SK-N-SH treated with all-trans-retinoic acid at 6 μM for 48 hours (cell line): ENCODE measurements around the gene SFI1.

Source experiments
- ARNTL ChIP-seq: fragments of 450-650 bp; formaldehyde crosslinking; IDR thresholded peaks from 2 replicates; pipeline ENCODE4 v1.5.0; 2020; ENCODE audit warnings: low read depth, mild to moderate bottlenecking, moderate library complexity, borderline replicate concordance
- BACH2 ChIP-seq: fragments of 250-450 bp; sonication (Bioruptor Pico); IDR thresholded peaks from 2 replicates; pipeline ENCODE4 v1.9.0; 2021; ENCODE audit warnings: mild to moderate bottlenecking, borderline replicate concordance
- CSDC2 ChIP-seq: fragments of 250-450 bp; sonication (Bioruptor Pico); IDR thresholded peaks from 2 replicates; pipeline ENCODE4 v1.5.0; 2020; ENCODE audit warnings: mild to moderate bottlenecking, moderate library complexity
- OSR1 ChIP-seq: fragments of 250-450 bp; sonication (Bioruptor Pico); IDR thresholded peaks from 2 replicates; pipeline ENCODE4 v1.8.0; 2022; ENCODE audit warnings: moderate library complexity, mild to moderate bottlenecking, inconsistent platforms
- SNAI2 ChIP-seq: fragments of 250-450 bp; sonication (Bioruptor Pico); IDR thresholded peaks from 2 replicates; pipeline ENCODE4 v1.5.0; 2020; ENCODE audit warnings: mild to moderate bottlenecking, moderate library complexity
- TOX ChIP-seq: fragments of 250-450 bp; sonication (Bioruptor Pico); IDR thresholded peaks from 2 replicates; pipeline ENCODE4 v1.8.0; 2021; ENCODE audit warnings: mild to moderate bottlenecking, moderate library complexity, borderline replicate concordance
- ZFP3 ChIP-seq: fragments of 250-450 bp; sonication (Bioruptor Pico); IDR thresholded peaks from 2 replicates; pipeline ENCODE4 v1.5.0; 2020; ENCODE audit warnings: mild to moderate bottlenecking, moderate library complexity
- ZFP30 ChIP-seq: fragments of 450-650 bp; formaldehyde crosslinking; IDR thresholded peaks from 2 replicates; pipeline ENCODE4 v1.5.0; 2022; ENCODE audit warnings: mild to moderate bottlenecking, moderate library complexity
- ZNF565 ChIP-seq: fragments of 450-650 bp; formaldehyde crosslinking; conservative IDR thresholded peaks from 2 replicates; pipeline ENCODE4 v1.5.0; 2020; ENCODE audit warnings: low read depth, mild to moderate bottlenecking, moderate library complexity
- TF ChIP-seq, protein P1 (sequence below): fragments of 250-450 bp; sonication (Bioruptor Pico); IDR thresholded peaks from 2 replicates; pipeline ENCODE4 v1.8.0; 2021; ENCODE audit warnings: low read depth, mild to moderate bottlenecking, moderate library complexity, borderline replicate concordance
- TF ChIP-seq, protein P2 (sequence below): fragments of 250-450 bp; sonication (Bioruptor Pico); IDR thresholded peaks from 2 replicates; pipeline ENCODE4 v1.5.1; 2020; ENCODE audit warnings: low read depth, mild to moderate bottlenecking, moderate library complexity
- TF ChIP-seq, protein P3 (sequence below): fragments of 250-450 bp; sonication (Bioruptor Pico); IDR thresholded peaks from 2 replicates; pipeline ENCODE4 v1.8.0; 2020; ENCODE audit warnings: mild to moderate bottlenecking, moderate library complexity, borderline replicate concordance
- TF ChIP-seq, protein P4 (sequence below): fragments of 250-450 bp; sonication (Bioruptor Pico); IDR thresholded peaks from 2 replicates; pipeline ENCODE4 v1.5.1; 2021; ENCODE audit warnings: mild to moderate bottlenecking, moderate library complexity

DNA sequence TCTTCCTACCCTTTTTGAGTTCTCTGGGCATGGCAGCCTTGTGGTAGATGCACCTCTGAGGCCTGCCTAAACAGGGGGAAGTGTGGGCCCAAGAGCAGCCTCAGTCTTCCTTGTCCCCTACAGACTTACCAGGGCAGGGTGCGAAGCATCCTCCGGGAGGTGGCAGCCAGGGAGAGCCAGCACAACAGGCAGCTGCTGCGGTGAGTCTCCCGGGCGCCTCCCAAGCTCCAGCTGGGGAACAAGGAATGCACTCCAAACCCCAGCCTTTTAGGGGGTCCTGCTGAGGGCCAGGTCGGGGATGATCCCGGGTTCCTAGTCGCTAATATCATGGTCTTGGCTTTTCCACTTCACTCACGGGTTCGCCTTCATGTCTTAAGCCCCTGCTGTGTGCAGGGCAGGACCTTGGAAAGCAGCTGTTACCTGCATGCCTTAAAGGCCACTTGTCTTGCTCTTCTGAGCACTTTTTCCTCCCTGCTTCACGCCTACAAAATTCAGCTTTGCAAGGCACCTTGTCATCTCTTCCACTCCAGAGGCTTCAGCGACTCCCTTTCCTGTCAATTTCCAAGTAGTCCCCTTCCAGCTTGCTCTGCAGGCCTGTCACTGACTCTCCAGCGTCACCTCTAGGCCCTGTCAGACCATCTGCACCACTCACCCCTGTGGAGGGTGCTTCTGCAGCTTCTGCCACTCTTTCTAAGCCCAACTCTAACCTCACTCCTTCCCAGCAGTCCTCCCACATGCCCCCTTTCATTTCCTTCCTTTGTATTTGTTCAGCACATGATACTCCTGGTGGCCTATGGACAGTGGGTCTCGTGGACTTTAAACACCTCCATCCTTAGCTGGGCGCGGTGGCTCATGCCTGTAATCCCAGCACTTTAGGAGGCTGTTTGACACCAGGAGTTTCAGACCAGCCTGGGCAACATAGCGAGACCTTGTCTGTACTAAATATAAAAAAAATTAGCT lies 108.7 kb downstream of the SFI1 start:
- TF ChIP-seq CSDC2 (CRISPR knock-in tag) (no peak), TOX (CRISPR knock-in tag) (no peak), ZFP30 (CRISPR knock-in tag) (no peak), SNAI2 (CRISPR knock-in tag) (no peak), ZFP3 (no peak), ARNTL (no peak), ZNF565 (CRISPR knock-in tag) (no peak), OSR1 (CRISPR knock-in tag) (no peak), BACH2 (no peak)
- TF ChIP-seq, protein P1, sequence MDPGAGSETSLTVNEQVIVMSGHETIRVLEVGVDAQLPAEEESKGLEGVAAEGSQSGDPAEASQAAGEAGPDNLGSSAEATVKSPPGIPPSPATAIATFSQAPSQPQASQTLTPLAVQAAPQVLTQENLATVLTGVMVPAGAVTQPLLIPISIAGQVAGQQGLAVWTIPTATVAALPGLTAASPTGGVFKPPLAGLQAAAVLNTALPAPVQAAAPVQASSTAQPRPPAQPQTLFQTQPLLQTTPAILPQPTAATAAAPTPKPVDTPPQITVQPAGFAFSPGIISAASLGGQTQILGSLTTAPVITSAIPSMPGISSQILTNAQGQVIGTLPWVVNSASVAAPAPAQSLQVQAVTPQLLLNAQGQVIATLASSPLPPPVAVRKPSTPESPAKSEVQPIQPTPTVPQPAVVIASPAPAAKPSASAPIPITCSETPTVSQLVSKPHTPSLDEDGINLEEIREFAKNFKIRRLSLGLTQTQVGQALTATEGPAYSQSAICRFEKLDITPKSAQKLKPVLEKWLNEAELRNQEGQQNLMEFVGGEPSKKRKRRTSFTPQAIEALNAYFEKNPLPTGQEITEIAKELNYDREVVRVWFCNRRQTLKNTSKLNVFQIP = no peak
- TF ChIP-seq, protein P2, sequence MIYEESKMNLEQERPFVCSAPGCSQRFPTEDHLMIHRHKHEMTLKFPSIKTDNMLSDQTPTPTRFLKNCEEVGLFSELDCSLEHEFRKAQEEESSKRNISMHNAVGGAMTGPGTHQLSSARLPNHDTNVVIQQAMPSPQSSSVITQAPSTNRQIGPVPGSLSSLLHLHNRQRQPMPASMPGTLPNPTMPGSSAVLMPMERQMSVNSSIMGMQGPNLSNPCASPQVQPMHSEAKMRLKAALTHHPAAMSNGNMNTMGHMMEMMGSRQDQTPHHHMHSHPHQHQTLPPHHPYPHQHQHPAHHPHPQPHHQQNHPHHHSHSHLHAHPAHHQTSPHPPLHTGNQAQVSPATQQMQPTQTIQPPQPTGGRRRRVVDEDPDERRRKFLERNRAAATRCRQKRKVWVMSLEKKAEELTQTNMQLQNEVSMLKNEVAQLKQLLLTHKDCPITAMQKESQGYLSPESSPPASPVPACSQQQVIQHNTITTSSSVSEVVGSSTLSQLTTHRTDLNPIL (CRISPR knock-in tag) = no peak
- TF ChIP-seq, protein P3, sequence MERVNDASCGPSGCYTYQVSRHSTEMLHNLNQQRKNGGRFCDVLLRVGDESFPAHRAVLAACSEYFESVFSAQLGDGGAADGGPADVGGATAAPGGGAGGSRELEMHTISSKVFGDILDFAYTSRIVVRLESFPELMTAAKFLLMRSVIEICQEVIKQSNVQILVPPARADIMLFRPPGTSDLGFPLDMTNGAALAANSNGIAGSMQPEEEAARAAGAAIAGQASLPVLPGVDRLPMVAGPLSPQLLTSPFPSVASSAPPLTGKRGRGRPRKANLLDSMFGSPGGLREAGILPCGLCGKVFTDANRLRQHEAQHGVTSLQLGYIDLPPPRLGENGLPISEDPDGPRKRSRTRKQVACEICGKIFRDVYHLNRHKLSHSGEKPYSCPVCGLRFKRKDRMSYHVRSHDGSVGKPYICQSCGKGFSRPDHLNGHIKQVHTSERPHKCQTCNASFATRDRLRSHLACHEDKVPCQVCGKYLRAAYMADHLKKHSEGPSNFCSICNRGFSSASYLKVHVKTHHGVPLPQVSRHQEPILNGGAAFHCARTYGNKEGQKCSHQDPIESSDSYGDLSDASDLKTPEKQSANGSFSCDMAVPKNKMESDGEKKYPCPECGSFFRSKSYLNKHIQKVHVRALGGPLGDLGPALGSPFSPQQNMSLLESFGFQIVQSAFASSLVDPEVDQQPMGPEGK (CRISPR knock-in tag) = no peak
- TF ChIP-seq, protein P4, sequence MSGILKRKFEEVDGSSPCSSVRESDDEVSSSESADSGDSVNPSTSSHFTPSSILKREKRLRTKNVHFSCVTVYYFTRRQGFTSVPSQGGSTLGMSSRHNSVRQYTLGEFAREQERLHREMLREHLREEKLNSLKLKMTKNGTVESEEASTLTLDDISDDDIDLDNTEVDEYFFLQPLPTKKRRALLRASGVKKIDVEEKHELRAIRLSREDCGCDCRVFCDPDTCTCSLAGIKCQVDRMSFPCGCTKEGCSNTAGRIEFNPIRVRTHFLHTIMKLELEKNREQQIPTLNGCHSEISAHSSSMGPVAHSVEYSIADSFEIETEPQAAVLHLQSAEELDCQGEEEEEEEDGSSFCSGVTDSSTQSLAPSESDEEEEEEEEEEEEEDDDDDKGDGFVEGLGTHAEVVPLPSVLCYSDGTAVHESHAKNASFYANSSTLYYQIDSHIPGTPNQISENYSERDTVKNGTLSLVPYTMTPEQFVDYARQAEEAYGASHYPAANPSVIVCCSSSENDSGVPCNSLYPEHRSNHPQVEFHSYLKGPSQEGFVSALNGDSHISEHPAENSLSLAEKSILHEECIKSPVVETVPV (CRISPR knock-in tag) = no peak
